SK-N-MC (cell line): ENCODE results near the gene NADK2.

Experiments
- EZH2 ChIP-seq: fragments of 200-600 bp; sonication (generic); IDR thresholded peaks from one replicate; pipeline ENCODE4 v1.6.1; 2017; ENCODE audit warnings: antibody characterized with exemption
- POLR2AphosphoS5 ChIP-seq: IDR thresholded peaks from 2 replicates; pipeline ENCODE4 v1.6.1; 2012; ENCODE audit warnings: mild to moderate bottlenecking, low read depth, low read length, borderline replicate concordance

DNA sequence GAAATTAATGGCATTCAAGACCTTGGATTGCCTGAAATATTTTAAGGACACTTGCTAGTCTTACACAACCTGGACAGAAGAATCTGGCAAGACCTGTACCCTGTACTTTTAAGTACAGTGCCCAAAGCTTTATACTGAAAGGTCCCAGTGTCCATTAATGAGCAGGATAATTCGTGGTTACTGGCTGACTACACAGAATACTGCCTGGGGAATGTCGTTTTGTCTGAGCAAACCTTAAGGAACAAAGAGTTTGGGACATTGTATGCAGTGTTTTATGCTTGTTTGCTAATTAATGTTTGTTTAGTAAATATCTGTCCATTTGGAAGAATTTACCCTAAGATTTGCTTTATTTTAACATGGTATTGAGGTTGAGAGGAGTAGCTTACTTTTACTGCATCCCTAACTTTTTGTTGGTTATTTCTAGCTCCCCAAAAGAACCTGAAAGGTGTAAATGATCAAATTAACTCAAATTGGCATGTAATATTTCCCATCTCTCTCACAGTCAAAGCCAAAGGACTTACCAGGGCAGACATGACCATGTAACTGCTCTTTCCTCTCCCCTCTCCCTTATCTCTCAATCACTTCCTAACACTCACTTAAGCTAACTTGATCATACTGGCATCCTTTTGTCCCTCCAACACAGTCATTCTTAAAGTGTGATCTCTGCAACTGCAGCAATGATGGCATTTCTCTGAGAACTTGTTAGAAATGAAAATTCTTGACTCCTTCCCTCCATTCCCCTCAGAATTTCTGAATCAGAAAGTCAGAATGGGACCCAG is 44.3 kb upstream of the NADK2 start:
- TF ChIP-seq POLR2AphosphoS5 (no peak), EZH2 (no peak)
